COLO829 (cell line): Measurements from ENCODE around the gene CYP2B6.
"Not testable (repeated sequence)": the region's sequence is repeated elsewhere in the genome, so short reads cannot be mapped to it uniquely, and the experiment has no call there.

ENCODE experiments used
- DNase-seq: peaks from one replicate; pipeline ENCODE4 v3.0.0; 2012; ENCODE audit warnings: low spot score

The CYP2B6 gene

GRCh38 chr19:40990972-40991381, at the start of gene CYP2B6:
TSS of gene CYP2B6 (plus strand) at chr19:40991282. CDS start at chr19:40991306, 24 bp downstream.
- no peak for DNase-seq

GRCh38 chr19:40941481-40942219, 49.4 kb upstream of the CYP2B6 start:
- no peak for DNase-seq

- DNase-seq, result no peak
Observed at GRCh38 chr19:40945645-40946044, 45.4 kb upstream of the CYP2B6 start.

- DNase-seq, result no peak
Observed at GRCh38 chr19:40947114-40947513, 44.0 kb upstream of the CYP2B6 start.

- DNase-seq, result no peak
Observed at GRCh38 chr19:40947573-40947972, 43.5 kb upstream of the CYP2B6 start.

GRCh38 chr19:40948580-40949299, 42.3 kb upstream of the CYP2B6 start:
- DNase-seq, result no peak

GRCh38 chr19:40954573-40954972, 36.5 kb upstream of the CYP2B6 start:
- no peak for DNase-seq

DNA sequence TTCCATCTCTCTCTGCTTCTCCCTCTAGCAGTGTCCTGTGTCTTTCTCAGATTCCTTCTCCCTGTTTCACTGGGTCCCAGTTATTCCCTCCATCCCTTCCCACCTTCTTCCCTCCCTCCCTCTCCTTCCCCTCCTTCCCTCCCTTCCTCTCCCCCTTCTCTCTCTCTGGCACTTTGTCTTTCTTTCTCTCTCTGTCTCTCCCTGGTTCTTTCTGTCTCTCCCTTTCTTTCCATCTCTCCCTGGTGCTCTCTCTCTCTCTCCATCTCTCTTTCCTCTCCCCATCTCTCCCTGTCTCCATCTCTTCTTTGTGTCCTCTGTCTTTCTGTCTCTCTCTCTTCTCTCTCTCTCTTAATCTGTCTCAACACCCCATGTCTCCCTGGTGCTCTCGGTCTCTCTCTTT, 31.7 kb upstream of the CYP2B6 start:
- no peak for DNase-seq

DNA sequence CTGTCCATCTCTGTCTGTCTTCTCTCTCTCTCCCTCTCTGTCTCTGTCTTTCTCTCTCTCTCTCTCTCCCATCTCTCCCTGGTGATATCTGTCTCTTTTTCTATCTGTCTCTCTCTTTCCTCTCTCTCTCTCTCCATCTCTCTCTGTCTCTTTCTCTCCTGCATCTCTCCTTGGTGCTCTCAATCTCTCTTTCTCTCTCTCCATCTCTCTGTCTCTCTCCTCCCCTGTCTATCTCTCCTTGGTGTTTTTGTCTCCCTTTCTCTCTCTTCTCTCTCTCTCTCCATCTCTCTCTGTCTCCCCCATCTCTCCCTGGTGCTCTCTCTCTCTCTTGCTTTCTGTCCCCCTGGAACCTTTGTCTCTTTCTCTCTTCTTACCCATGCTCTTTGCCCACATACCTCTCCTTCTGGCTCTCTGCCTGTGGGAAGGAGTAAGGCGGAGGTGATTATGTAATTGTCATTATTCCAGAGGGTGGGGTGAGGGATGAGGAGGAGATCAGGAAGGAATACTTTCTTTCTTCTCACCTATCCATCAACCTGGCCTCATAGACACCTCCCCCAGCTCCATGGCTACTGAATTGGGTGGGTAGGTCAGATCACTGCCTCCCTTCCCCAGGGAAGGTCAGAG, 30.9 kb upstream of the CYP2B6 start:
- no peak for DNase-seq

- DNase-seq, result no peak
Observed at GRCh38 chr19:40960780-40961179, 30.3 kb upstream of the CYP2B6 start.

DNA sequence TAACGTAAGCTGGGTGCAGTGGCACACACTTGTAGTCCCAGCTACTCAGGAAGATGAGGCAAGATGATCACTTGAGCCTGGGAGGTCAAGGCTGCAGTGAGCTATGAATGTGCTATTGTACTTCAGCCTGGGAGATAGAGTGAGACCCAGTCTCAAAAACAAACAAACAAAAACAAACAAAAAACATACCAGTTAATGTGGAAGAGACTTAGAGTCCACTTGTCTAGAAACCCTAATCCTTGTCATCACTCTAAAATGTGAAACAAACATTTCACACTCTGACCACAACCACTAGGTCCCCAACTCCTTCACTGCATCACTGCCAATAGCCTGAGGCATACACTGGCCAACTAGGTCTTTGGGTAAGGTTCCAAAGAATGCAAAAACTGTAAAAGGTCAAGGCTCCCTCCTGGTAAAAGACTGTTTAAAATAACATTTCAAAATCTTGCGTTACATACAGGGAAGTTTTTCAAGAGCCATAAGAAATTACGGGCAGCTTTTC, 28.6 kb upstream of the CYP2B6 start:
- no peak for DNase-seq

- DNase-seq, result not testable (repeated sequence)
Observed at GRCh38 chr19:40964361-40964760, 26.7 kb upstream of the CYP2B6 start.

DNA sequence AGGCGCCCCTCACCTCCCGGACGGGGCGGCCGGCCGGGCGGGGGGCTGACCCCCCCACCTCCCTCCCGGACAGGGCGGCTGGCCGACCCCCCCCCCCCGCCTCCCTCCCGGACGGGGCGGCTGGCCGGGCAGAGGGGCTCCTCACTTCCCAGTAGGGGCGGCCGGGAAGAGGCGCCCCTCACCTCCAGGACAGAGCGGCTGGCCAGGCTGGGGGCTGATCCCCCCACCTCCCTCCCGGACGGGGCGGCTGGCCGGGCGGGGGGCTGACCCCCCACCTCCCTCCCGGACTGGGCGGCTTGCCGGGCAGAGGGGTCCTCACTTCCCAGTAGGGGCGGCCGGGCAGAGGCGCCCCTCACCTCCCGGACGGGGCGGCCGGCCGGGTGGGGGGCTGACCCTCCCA, 25.7 kb upstream of the CYP2B6 start:
- DNase-seq, result not testable (repeated sequence)

DNA sequence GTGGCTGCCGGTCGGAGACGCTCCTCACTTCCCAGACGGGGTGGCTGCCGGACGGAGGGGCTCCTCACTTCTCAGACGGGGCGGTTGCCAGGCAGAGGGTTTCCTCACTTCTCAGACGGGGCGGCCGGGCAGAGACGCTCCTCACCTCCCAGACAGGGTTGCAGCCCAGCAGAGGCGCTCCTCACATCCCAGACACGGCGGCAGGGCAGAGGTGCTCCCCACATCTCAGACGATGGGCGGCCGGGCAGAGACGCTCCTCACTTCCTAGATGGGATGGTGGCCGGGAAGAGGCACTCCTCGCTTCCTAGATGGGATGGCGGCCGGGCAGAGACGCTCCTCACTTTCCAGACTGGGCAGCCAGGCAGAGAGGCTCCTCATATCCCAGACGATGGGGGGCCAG, 24.5 kb upstream of the CYP2B6 start:
- DNase-seq, result not testable (repeated sequence)

DNA sequence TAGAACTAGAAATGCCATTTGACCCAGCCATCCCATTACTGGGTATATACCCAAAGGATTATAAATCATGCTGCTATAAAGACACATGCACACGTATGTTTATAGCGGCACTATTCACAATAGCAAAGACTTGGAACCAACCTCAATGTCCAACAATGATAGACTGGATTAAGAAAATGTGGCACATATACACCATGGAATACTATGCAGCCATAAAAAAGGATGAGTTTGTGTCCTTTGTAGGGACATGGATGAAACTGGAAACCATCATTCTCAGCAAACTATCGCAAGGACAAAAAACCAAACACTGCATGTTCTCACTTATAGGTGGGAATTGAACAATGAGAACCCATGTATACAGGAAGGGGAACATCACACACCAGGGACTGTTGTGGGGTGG, 23.0 kb upstream of the CYP2B6 start:
- not testable (repeated sequence) for DNase-seq

GRCh38 chr19:40969721-40970120, 21.4 kb upstream of the CYP2B6 start:
- DNase-seq, result not testable (repeated sequence)

- DNase-seq, result not testable (repeated sequence)
Observed at GRCh38 chr19:40970396-40971345, 20.4 kb upstream of the CYP2B6 start.

GRCh38 chr19:40974633-40975037, 16.4 kb upstream of the CYP2B6 start:
- DNase-seq, result peak; percentile 50

- DNase-seq, result no peak
Observed at GRCh38 chr19:40976134-40976533, 14.9 kb upstream of the CYP2B6 start.

DNA sequence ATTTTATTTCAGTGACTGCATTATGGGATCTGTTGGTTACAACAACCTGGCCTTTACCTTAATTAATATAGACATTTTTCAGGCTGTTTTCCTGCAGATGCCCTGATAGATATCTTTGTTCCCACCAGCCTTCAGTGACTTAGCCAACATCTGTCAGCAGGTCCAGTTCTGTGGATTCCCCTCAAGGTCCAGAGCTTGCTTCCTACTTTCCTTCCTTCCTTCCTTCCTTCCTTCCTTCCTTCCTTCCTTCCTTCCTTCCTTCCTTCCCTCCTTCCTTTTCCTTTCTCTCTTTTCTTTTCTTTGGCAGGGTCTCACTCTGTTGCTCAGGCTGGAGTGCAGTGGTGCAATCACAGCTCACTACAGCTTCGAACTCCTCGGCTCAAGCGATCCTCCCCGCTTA, 14.4 kb upstream of the CYP2B6 start:
- no peak for DNase-seq

DNA sequence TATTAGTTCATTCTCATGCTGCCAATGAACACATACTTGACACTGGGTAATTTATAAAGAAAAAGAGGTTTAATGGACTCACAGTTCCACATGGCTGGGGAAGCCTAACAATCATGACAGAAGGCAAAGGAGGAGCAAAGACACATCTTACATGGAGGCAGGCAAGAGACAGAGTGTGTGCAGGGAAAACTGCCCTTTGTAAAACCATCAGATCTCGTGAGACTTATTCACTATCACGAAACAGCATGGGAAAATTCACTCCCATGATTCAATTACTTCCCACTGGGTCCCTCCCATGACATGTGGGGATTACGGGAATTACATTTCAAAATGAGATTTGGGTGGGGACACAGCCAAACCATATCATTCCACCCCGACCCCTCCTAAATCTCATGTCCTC, 11.3 kb upstream of the CYP2B6 start:
- DNase-seq, result not testable (repeated sequence)
